GM13977 (cell line): ENCODE measurements around the gene MAD1L1.

ENCODE experiments used
- DNase-seq: peaks from one replicate; pipeline ENCODE4 v3.0.0; 2012; ENCODE audit warnings: low spot score
- in situ Hi-C: fragments of 300-500 bp; cut with MboI; formaldehyde crosslinking; loops from one replicate; pipeline ENCODE4 v1.12.0; 2022; ENCODE audit warnings: low sequenced_read_pairs, low pct_unique_long_range_greater_than_20kb, mixed read lengths, inconsistent platforms; ENCODE audit not compliant: unreplicated experiment
- TF ChIP-seq, protein P1 (sequence below): IDR thresholded peaks from 2 replicates; pipeline ENCODE4 v1.5.1; 2012; ENCODE audit warnings: mild to moderate bottlenecking, control low read depth; ENCODE audit not compliant: insufficient read depth; ENCODE audit errors: extremely low read depth, missing control alignments

MAD1L1 gene

DNA sequence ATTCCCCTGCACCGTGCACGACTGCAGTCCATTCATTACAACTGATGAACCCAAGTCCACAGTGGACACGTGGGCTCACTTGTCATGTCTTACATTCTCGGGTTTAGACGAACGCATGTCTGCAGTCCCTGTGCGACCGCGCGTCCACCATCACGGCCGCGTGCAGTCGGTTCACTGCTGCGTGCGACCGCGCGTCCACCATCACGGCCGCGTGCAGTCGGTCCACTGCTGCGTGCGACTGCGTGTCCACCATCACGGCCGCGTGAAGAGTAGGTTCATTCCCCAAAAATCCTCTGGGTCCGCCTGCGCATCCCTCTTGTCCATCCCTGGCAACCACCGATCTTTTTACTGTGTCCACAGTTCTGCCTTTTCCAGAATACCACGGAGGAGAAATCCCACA is 100.5 kb downstream of the MAD1L1 start:
- DNase-seq = no peak
- TF ChIP-seq, protein P1, sequence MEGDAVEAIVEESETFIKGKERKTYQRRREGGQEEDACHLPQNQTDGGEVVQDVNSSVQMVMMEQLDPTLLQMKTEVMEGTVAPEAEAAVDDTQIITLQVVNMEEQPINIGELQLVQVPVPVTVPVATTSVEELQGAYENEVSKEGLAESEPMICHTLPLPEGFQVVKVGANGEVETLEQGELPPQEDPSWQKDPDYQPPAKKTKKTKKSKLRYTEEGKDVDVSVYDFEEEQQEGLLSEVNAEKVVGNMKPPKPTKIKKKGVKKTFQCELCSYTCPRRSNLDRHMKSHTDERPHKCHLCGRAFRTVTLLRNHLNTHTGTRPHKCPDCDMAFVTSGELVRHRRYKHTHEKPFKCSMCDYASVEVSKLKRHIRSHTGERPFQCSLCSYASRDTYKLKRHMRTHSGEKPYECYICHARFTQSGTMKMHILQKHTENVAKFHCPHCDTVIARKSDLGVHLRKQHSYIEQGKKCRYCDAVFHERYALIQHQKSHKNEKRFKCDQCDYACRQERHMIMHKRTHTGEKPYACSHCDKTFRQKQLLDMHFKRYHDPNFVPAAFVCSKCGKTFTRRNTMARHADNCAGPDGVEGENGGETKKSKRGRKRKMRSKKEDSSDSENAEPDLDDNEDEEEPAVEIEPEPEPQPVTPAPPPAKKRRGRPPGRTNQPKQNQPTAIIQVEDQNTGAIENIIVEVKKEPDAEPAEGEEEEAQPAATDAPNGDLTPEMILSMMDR = no peak
- in situ Hi-C loops = no loop called here

DNA sequence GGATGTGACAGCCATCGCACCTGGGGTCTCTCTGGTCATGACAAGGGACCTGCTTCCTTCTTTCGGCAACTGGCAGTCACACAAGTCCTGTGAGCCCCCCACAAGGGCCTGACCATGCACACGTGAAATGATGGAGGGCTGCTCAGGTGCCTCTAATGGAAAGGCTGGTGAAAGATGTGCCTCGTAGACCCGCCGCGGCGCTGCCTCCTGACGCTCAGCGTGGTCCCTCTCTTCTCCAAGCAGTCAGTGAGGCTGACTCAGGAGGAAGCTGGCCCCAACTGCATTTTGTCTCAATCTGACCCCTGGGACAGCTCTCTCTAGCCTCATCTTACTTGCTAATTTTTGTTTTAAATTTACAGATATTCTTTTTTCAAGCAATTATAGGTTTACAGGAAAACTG is 100.9 kb downstream of the MAD1L1 start:
- no peak for DNase-seq
- TF ChIP-seq, protein P1 = no peak
- in situ Hi-C loops = no loop called here

DNA sequence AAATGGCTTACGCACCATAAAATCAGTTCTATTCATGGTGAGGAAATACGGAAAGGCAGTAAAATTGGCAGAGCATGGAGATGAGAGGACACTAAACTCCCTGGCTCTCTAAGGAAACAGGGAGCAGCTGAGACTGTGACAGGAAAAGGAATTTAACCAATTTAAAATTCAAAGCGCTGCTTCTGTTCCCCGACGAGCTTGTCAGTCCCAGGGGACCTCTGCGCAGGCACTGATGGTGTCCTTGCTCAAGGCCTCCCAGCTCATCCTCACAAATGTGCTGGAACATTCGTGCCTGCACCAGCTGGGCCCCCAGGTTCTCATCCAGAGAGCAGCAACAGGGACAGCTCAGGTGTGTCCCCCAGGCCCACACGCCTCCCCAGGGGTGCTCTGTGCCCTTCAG is 101.4 kb downstream of the MAD1L1 start:
- TF ChIP-seq, protein P1 = no peak
- DNase-seq = no peak

DNA sequence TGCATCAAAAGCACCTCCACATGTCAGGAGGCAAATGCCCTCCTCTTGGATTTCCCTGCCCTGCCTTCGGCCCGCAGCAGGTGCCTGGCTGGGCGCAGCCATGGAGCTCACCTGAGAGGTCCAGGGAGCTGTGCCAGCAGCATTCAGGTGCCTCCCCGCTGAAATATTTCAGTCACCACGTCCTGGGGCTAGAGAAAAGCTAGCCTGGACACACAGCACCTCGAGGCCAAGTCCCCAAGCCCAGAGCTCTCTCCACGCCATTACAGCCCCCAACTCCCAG is 102.7 kb downstream of the MAD1L1 start:
- in situ Hi-C loops = no loop called here
- TF ChIP-seq, protein P1 = no peak
- DNase-seq = no peak

More for the DNA sequence above, 101.4 kb downstream of the MAD1L1 start:
- in situ Hi-C loops = no loop called here

DNA sequence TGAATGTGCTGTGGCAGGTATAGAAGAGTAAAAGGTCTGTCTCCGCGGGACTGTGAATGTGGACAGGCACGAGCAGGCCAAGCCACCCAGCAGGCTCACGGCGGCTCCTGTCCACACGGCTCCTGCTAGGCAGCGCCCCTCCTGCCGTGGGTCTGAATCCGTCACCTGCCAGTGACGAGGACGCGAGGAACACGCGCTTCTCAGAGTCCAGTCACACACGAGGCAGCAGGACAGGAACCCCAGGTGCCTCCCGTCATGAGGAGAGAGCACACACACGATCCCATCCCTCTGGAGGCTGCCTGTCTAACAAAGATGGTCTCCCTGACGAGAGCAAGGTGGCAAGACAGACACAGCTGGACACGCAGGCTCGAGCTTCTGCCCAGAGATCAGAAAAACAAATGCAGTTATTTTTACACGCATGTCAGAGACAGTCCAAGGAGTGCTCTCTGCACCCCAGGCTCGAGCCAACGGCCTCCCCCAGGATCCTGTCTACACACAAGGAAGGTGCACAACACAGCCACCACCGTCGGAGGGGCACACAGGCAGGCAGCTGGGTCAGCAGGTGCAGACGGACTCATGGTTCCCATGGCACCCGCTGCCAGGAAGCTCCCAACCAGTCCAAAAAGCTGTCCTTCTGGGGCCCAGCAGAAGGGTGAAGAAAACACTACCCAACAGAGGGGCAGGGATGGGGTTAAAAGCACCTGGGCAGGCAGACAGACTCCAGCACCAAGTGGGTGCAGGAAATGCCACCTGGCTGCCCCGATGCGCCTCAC is 103.2 kb downstream of the MAD1L1 start:
- DNase-seq = no peak
- TF ChIP-seq, protein P1 = no peak
- in situ Hi-C loops = no loop called here

DNA sequence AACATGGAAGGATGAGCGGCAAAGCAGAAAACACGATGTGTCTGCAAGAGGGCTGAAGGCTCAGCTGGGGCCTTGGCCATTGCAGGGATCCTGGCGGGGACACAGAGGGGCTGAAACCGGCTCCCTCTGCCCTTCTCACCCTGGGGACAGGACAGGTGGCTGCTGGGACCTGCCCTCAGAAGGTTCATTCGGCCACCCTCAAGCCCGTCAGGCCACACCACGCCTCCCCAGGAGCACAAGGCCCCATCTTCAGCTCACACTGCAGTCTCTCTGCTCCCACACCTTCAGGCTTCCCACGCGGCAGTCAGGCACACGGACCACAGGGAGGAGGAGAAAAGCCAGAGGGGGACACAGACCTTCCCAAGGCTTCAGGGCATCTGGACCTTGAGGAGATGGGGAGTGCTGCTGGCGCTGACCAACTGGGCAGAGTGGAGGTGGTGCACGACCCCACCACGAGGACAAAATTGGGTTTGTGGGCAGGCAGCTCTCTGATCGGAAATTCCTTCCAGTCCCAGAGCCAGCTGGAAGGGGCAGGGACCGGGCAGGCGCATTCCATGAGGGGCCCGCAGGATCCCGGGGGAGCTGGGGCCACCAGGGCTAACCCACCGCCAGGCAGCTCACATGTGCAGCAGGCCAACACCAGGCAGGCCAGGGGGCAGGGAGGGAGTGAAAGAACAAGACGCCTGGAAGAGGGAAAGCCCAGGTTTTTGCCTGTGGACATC is 104.0 kb downstream of the MAD1L1 start:
- DNase-seq = no peak
- TF ChIP-seq, protein P1 = no peak
- in situ Hi-C loops = no loop called here
